ENCODE data around the gene CLEC10A.

- TF ChIP-seq CTCF (tag by site-specific recombination; IDR thresholded peaks at IDR 0.05) (no peak), PBX3 (CRISPR knock-in tag; IDR thresholded peaks at IDR 0.05) (no peak), ZNF157 (tag by site-specific recombination; IDR thresholded peaks at IDR 0.05) (no peak), SCRT1 (tag by site-specific recombination; IDR thresholded peaks at IDR 0.05; ENCODE audit: borderline replicate concordance) (no peak)
- TF ChIP-seq, protein P1, sequence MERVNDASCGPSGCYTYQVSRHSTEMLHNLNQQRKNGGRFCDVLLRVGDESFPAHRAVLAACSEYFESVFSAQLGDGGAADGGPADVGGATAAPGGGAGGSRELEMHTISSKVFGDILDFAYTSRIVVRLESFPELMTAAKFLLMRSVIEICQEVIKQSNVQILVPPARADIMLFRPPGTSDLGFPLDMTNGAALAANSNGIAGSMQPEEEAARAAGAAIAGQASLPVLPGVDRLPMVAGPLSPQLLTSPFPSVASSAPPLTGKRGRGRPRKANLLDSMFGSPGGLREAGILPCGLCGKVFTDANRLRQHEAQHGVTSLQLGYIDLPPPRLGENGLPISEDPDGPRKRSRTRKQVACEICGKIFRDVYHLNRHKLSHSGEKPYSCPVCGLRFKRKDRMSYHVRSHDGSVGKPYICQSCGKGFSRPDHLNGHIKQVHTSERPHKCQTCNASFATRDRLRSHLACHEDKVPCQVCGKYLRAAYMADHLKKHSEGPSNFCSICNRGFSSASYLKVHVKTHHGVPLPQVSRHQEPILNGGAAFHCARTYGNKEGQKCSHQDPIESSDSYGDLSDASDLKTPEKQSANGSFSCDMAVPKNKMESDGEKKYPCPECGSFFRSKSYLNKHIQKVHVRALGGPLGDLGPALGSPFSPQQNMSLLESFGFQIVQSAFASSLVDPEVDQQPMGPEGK (tag by site-specific recombination; IDR thresholded peaks at IDR 0.05), result no peak
- TF ChIP-seq, protein P2, sequence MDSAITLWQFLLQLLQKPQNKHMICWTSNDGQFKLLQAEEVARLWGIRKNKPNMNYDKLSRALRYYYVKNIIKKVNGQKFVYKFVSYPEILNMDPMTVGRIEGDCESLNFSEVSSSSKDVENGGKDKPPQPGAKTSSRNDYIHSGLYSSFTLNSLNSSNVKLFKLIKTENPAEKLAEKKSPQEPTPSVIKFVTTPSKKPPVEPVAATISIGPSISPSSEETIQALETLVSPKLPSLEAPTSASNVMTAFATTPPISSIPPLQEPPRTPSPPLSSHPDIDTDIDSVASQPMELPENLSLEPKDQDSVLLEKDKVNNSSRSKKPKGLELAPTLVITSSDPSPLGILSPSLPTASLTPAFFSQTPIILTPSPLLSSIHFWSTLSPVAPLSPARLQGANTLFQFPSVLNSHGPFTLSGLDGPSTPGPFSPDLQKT (IDR thresholded peaks at IDR 0.05; ENCODE audit: borderline replicate concordance, low read depth, low read length), result no peak
These were observed 35.0 kb upstream of the CLEC10A start for GRCh38 chr17:7114875-7115614.

Measured in HEK293 (cell line).